ENCODE data around the gene MARF1. TPM values are rescaled to one million over a fixed set of nuclear protein-coding genes. Genes with fewer than 3 reads are reported as not detected.

The MARF1 gene
- total RNA-seq, 1 donor from 2014 or later = 186 TPM

DNA sequence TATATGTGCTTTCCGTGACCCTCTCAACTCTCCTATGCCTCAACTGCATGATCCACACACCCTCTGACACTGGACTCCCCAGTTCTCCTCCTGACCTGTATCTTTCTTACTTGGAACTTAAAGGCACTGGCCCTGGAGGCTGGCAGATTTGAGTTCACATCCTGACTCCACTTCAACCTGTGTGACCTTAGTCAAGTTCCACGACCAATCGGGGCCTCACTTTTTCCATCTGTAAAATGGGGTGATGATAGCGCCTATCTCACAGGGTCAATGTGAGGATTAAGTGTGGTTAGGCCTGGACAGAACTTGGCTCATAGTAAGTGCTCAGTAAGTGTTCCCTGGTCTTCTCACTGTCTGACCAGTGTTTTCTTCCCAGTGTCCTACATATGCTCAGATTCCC lies 25.1 kb downstream of the MARF1 start:
- intact Hi-C loops (cut with micrococcal nuclease) = loop anchor here (10.0 kb wide), 1 partner anchor 63 kb away; no protein-coding TSS in a partner anchor
- POLR2A ChIA-PET = no interaction called here
- no peak overlapping the region for H3K4me3 Mint-ChIP-seq
- ATAC-seq (ENCODE audit: low read depth) (no peak), DNase-seq (no peak)
- TF ChIP-seq CTCF (IDR thresholded peaks at IDR 0.05) = no peak
- peak overlapping the region; percentile 60 for H3K27ac Mint-ChIP-seq
- no peaks in the 10 kb centered on the region for H3K27me3 Mint-ChIP-seq
- peaks cover 4% of the 10 kb centered on the region for H3K4me1 Mint-ChIP-seq
- CTCF ChIA-PET = no interaction called here
- H3K9me3 Mint-ChIP-seq = no peaks in the 10 kb centered on the region
- H3K36me3 Mint-ChIP-seq (ENCODE audit: low read depth) = peaks cover 88% of the 10 kb centered on the region

DNA sequence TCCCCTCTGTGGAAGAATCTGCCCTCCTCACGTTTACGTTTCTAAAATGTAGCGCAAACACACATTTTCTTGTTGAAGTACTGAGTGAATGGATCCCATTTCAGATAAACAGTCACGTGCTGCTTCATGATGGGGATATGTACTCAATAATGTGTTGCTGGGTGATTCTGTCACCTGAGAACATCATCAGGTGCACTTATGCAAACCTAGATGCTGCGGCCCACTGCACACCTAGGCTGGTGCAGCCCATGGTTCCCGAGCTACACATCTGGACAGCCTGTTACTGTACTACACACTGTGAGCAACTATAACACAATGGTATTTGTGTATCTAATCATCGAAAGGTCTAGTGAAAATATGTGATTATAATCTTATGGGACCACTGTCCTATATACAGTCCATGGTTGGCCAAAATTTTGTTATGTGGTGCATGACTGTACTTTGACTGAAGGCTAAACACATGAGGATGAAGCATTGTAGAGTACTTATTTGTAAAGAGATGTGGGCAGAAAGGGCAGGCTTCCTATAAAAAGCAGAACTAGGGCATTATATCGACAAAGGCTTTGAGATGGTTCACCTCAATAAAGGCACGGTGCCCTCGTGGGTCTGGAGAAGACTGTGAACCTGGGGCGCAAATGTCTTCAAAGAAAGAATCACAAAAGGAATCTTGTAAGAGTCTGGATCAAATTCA lies 26.3 kb downstream of the MARF1 start:
- H3K4me1 Mint-ChIP-seq = peaks cover 4% of the 10 kb centered on the region
- intact Hi-C loops (cut with micrococcal nuclease) = loop anchor here (10.0 kb wide), 1 partner anchor 62 kb away; no protein-coding TSS in a partner anchor
- TF ChIP-seq CTCF (IDR thresholded peaks at IDR 0.05) = no peak
- H3K9me3 Mint-ChIP-seq = no peaks in the 10 kb centered on the region
- H3K36me3 Mint-ChIP-seq (ENCODE audit: low read depth) = peaks cover 88% of the 10 kb centered on the region
- H3K27me3 Mint-ChIP-seq = no peaks in the 10 kb centered on the region
- POLR2A ChIA-PET = no interaction called here
- CTCF ChIA-PET = no interaction called here
- ATAC-seq (ENCODE audit: low read depth) = no peak
- DNase-seq = no peak
- H3K4me3 Mint-ChIP-seq = no peak overlapping the region
- peak overlapping the region; percentile 46 for H3K27ac Mint-ChIP-seq

DNA sequence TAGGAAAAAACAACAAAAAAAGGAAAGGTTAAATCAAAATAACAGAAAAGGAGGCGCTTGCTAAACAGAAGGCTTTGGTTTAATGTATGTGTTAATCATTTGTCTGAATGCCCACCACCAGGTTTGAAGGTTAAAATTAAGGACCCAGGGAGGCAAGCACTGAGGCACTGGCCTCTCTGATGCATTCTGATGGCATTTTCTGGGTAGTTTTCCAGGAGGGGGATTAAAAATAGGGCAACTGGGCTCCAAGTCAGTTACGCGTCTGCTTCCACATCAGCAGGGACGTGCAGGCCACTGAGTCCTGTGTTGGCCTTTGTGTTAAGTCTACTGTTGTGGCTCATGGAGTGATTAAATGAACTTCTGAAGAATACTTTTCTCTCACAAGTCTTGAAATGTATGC lies 26.9 kb downstream of the MARF1 start:
- Mint-ChIP-seq H3K4me1 (peaks cover 4% of the 10 kb centered on the region), H3K4me3 (no peak overlapping the region), H3K27ac (no peak overlapping the region), H3K36me3 (ENCODE audit: low read depth) (peaks cover 86% of the 10 kb centered on the region), H3K27me3 (no peaks in the 10 kb centered on the region), H3K9me3 (no peaks in the 10 kb centered on the region)
- ATAC-seq (ENCODE audit: low read depth) = no peak
- TF ChIP-seq CTCF (IDR thresholded peaks at IDR 0.05) = no peak
- no peak for DNase-seq
- CTCF ChIA-PET = no interaction called here
- intact Hi-C loops (cut with micrococcal nuclease) = loop anchor here (10.0 kb wide), 1 partner anchor 61 kb away; no protein-coding TSS in a partner anchor
- POLR2A ChIA-PET = no interaction called here

GRCh38 chr16:15613676-15614075 lies 29.3 kb downstream of the MARF1 start:
- no peaks in the 10 kb centered on the region for H3K4me1 Mint-ChIP-seq
- H3K27me3 Mint-ChIP-seq = no peaks in the 10 kb centered on the region
- no peak overlapping the region for H3K4me3 Mint-ChIP-seq
- peak overlapping the region; percentile 50 for H3K27ac Mint-ChIP-seq
- peaks cover 88% of the 10 kb centered on the region for H3K36me3 Mint-ChIP-seq (ENCODE audit: low read depth)
- CTCF ChIA-PET = no interaction called here
- DNase-seq (no peak), ATAC-seq (ENCODE audit: low read depth) (no peak)
- H3K9me3 Mint-ChIP-seq = no peaks in the 10 kb centered on the region
- intact Hi-C loops (cut with micrococcal nuclease) = loop anchor here (10.0 kb wide), 1 partner anchor 59 kb away; no protein-coding TSS in a partner anchor
- POLR2A ChIA-PET = interaction anchor here (0.7 kb wide), 1 partner anchor 21 kb away, joined by 5 read pairs; no protein-coding TSS in a partner anchor
- TF ChIP-seq CTCF (IDR thresholded peaks at IDR 0.05) = no peak

- intact Hi-C loops (cut with micrococcal nuclease) = loop anchor here (10.0 kb wide), 1 partner anchor 57 kb away; no protein-coding TSS in a partner anchor
- DNase-seq (no peak), ATAC-seq (ENCODE audit: low read depth) (no peak)
- ChIA-PET CTCF (no interaction called here), POLR2A (no interaction called here)
- H3K36me3 Mint-ChIP-seq (ENCODE audit: low read depth) = peaks cover 87% of the 10 kb centered on the region
- no peaks in the 10 kb centered on the region for H3K4me1 Mint-ChIP-seq
- no peaks in the 10 kb centered on the region for H3K9me3 Mint-ChIP-seq
- no peak overlapping the region for H3K27ac Mint-ChIP-seq
- H3K27me3 Mint-ChIP-seq = no peaks in the 10 kb centered on the region
- H3K4me3 Mint-ChIP-seq = no peak overlapping the region
- no peak for TF ChIP-seq CTCF (IDR thresholded peaks at IDR 0.05)
These were observed 31.3 kb downstream of the MARF1 start for GRCh38 chr16:15611610-15612009.

Measured in activated B cell treated with CpG ODN at 0.5 μM for 24 hours (primary cell).